Colonic mucosa (tissue), 4 donors: ENCODE measurements around the gene USP33. TPM values are rescaled to one million over a fixed set of nuclear protein-coding genes. Genes with fewer than 3 reads are reported as not detected.

Experiments
- DNase-seq: peaks from one replicate; pipeline ENCODE4 v3.0.0-alpha.2; 2020
- H3K27ac ChIP-seq: fragments of 200-600 bp; one replicate; pipeline ENCODE4 v1.8.0; 2021
- H3K27me3 ChIP-seq: fragments of 200-600 bp; one replicate; pipeline ENCODE4 v1.8.0; 2021
- H3K36me3 ChIP-seq: fragments of 200-600 bp; one replicate; pipeline ENCODE4 v1.8.0; 2021
- H3K4me1 ChIP-seq: fragments of 200-600 bp; one replicate; pipeline ENCODE4 v1.8.0; 2021; ENCODE audit warnings: mild to moderate bottlenecking
- H3K4me3 ChIP-seq: fragments of 200-600 bp; one replicate; pipeline ENCODE4 v1.8.0; 2021
- H3K9ac ChIP-seq, 2 donors: one replicate each; pipeline ENCODE4 v1.7.0; 2013; ENCODE audit warnings: control low read depth in 2 of 2, low read depth in 2 of 2, low read length in 2 of 2
- H3K9me3 ChIP-seq: fragments of 200-600 bp; one replicate; pipeline ENCODE4 v1.8.0; 2021
- CTCF ChIP-seq: fragments of 200-600 bp; IDR thresholded peaks from one replicate; pipeline ENCODE4 v1.8.0; 2022; ENCODE audit warnings: antibody characterized with exemption, mild to moderate bottlenecking
- intact Hi-C: fragments of 100-400 bp; cut with DNase I; formaldehyde crosslinking; loops from one replicate; pipeline ENCODE4 v1.14.1; 2022
- total RNA-seq, 2 donors: library from RNA; stranded (reverse); fragmentation: NEBNext Ultra II Directional in 1 of 2; extraction: Animal tissue kit (Norgen Biotek cat#: 25700) in 1 of 2; gene quantifications; one replicate each; pipeline ENCODE4 v1.2.1, GENCODE V29; 2021
- donor health status: healthy.
- donor health status: DM: no; HTN: no; CAD: no.
- donor health status: DM: no; HTN: no; CAD: no.

The USP33 gene
- 10 to 100 TPM; 43.9 to 54.0 TPM for total RNA-seq

DNA sequence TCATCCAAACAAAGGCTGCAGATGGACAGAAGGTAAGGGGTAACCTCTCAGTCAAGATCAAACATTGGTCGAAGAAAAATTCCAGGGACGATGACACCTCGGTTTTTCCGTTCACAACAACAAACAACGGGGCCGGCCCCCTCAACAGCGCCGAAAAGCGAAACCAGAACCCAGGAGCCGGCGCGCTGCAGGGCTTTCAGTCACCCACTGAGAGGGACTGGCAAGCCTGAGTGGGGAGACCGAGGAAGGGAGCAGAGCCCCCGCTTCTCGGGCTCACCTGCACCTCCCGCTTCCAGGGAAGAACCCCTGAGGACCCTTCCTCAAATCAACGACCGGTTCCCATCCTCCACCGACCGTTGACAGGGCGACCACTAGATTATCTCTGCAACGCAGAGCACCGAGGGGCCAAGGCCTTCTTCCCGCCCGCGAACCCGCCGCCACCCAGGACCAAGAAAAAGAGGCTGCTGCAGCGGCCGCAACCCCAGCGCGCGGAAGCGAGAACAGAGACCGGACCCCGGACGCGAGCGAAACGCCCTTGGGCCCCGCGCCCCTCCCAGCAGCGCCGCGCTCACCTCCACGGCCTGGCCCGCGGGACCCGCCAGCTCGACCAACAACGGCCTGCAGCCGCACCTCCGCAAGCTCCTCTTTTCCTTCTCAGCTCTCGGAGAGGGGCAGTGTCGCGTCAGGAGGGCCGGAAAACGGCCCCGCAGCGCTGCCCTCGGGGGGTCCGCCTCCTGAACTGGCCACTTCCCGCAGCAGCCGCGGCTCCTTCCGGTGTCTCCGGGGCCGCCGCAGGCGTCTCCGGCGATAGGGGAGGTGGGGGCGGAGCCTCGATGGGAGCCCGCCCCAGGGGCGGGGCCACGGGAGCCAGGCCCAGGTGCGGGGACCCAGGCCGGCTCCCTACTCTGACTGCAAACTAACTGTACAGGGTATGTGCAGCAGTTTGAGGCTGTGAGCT is at the start of gene USP33:
Gene USP33, minus strand, starts transcription at position 782 of the 958 bp plus-strand sequence. CDS start 18,155 bp downstream, outside the sequence.
- H3K27ac ChIP-seq, result peak within 1 kb of the TSS; percentile 91
- H3K27me3 ChIP-seq, result no peaks in the 10 kb centered on the region
- intact Hi-C loops, result no loop called here
- H3K4me3 ChIP-seq, result peak within 1 kb of the TSS; percentile 87
- peak within 1 kb of the TSS; percentile 79 to 90 for H3K9ac ChIP-seq
- TF ChIP-seq CTCF, result no peak
- H3K36me3 ChIP-seq, result no peaks in the 10 kb centered on the region
- no peaks in the 10 kb centered on the region for H3K9me3 ChIP-seq
- no peaks in the 10 kb centered on the region for H3K4me1 ChIP-seq
- DNase-seq, result peak; percentile 95

GRCh38 chr1:77803371-77803770 is 43.7 kb upstream of the USP33 start:
- intact Hi-C loops, result no loop called here
- Histone ChIP-seq H3K9me3 (no peaks in the 10 kb centered on the region), H3K4me3 (no peak overlapping the region), H3K4me1 (no peaks in the 10 kb centered on the region), H3K9ac (no peak overlapping the region), H3K36me3 (no peaks in the 10 kb centered on the region), H3K27ac (no peak overlapping the region), H3K27me3 (no peaks in the 10 kb centered on the region)
- TF ChIP-seq CTCF, result no peak
- DNase-seq, result no peak

- no peak overlapping the region for H3K27ac ChIP-seq
- H3K36me3 ChIP-seq, result no peaks in the 10 kb centered on the region
- intact Hi-C loops, result no loop called here
- H3K9me3 ChIP-seq, result no peaks in the 10 kb centered on the region
- no peak for DNase-seq
- H3K27me3 ChIP-seq, result no peaks in the 10 kb centered on the region
- no peak overlapping the region for H3K4me3 ChIP-seq
- TF ChIP-seq CTCF, result no peak
- H3K4me1 ChIP-seq, result no peaks in the 10 kb centered on the region
- H3K9ac ChIP-seq, result no peak overlapping the region
These were observed 42.4 kb upstream of the USP33 start for GRCh38 chr1:77802026-77802425.

GRCh38 chr1:77797991-77798390 is 38.3 kb upstream of the USP33 start:
- no peak overlapping the region for H3K27ac ChIP-seq
- H3K9me3 ChIP-seq, result no peaks in the 10 kb centered on the region
- H3K27me3 ChIP-seq, result no peaks in the 10 kb centered on the region
- H3K4me3 ChIP-seq, result no peak overlapping the region
- intact Hi-C loops, result no loop called here
- H3K36me3 ChIP-seq, result no peaks in the 10 kb centered on the region
- no peak for TF ChIP-seq CTCF
- H3K4me1 ChIP-seq, result no peaks in the 10 kb centered on the region
- DNase-seq, result no peak
- no peak overlapping the region for H3K9ac ChIP-seq

DNA sequence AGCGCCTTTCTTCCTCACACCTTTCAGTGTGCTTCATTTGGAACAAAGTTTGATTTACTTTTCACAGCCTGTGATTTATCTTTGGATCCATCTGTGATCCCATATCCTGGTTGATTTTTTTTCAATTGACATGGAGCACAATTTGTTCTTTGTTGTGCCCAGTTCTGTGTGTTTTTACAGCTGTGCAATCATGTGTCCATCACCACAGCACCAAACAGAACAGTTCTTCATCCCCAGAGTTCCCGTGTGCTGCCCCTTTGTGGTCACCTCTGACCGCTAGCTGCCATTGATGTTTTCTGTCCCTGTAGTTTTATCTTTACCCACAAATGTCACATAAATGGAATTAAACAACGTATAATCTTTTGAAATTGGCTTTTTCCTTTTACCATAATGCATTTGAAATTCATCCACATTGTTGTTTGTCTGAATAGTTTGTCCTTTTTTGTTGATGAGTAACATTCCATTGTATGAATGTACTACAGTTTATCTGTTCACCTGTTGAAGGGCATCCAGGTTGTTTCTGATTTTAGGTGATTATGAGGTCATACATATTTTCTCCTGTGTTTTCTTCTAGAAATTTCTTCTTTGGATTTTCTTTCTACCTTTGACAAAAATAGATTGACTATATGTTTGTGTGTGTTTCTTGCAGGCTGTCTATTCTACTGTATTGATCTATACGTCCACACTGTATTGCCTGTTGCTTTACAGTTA is 37.2 kb upstream of the USP33 start:
- Histone ChIP-seq H3K36me3 (no peaks in the 10 kb centered on the region), H3K27ac (no peak overlapping the region), H3K4me3 (no peak overlapping the region), H3K27me3 (no peaks in the 10 kb centered on the region), H3K9me3 (no peaks in the 10 kb centered on the region), H3K9ac (no peak overlapping the region), H3K4me1 (no peaks in the 10 kb centered on the region)
- intact Hi-C loops, result no loop called here
- no peak for DNase-seq
- TF ChIP-seq CTCF, result no peak
